Measurements from ENCODE around the gene GLIS1. TPM values are rescaled to one million over a fixed set of nuclear protein-coding genes. Genes with fewer than 3 reads are reported as not detected.

The GLIS1 gene
- total and polyA plus RNA-seq, 2 experiments from 2014 or later: 0.26 to 0.31 TPM

- H3K9me3 Mint-ChIP-seq: no peaks in the 10 kb centered on the region
- peaks cover 7% of the 10 kb centered on the region for H3K27me3 Mint-ChIP-seq (ENCODE audit: insufficient read depth, low read depth, poor library complexity)
- H3K36me3 Mint-ChIP-seq (ENCODE audit: low read depth): no peaks in the 10 kb centered on the region
- H3K9me2 ChIP-seq (ENCODE audit: insufficient read depth): no peaks in the 10 kb centered on the region
- H3K4me1 ChIP-seq (ENCODE audit: insufficient read depth): peaks cover 7% of the 10 kb centered on the region; the same call in 1 of the 2 replicates
- H3F3A ChIP-seq (replicated peaks; ENCODE audit: low read depth): no peaks in the 10 kb centered on the region
- no peaks in the 10 kb centered on the region for H3K27me3 ChIP-seq (ENCODE audit: insufficient read depth)
- no peak for ATAC-seq
- H3K4me2 ChIP-seq: no peak overlapping the region
- no peaks in the 10 kb centered on the region for H3K36me3 ChIP-seq (ENCODE audit: insufficient read depth)
- no peak overlapping the region for H3K27ac ChIP-seq (ENCODE audit: low read depth)
- H3K79me2 ChIP-seq (replicated peaks; ENCODE audit: insufficient read depth): no peaks in the 10 kb centered on the region
- no peak overlapping the region for H3K27ac Mint-ChIP-seq
- no peak overlapping the region for H3K4me3 ChIP-seq
- no peak overlapping the region for H3K4me3 Mint-ChIP-seq
- peaks cover 26% of the 10 kb centered on the region; the same call in 2 of the 3 replicates for H3K4me1 Mint-ChIP-seq
- TF ChIP-seq ZNF114 (CRISPR knock-in tag; IDR thresholded peaks at IDR 0.05) (no peak), POLR2AphosphoS5 (IDR thresholded peaks at IDR 0.05; ENCODE audit: low read depth) (no peak), NANOG (IDR thresholded peaks at IDR 0.05; ENCODE audit: borderline replicate concordance) (no peak), EZH2 (IDR thresholded peaks at IDR 0.05; ENCODE audit: low read depth, unreplicated experiment) (no peak), CREB1 (CRISPR knock-in tag; IDR thresholded peaks at IDR 0.05; ENCODE audit: low read depth) (no peak), JUNB (IDR thresholded peaks at IDR 0.05; ENCODE audit: unreplicated experiment) (no peak)
- no peak overlapping the region for H2AFZ ChIP-seq
- no peaks in the 10 kb centered on the region for H4K20me1 ChIP-seq (replicated peaks; ENCODE audit: insufficient read depth)
- no peak for DNase-seq (ENCODE audit: low spot score)
Measured at GRCh38 chr1:53588053-53588779, 150.7 kb downstream of the GLIS1 start.

- H3K4me3 Mint-ChIP-seq: no peak overlapping the region
- H3K4me2 ChIP-seq: no peak overlapping the region
- no peak overlapping the region for H3K27ac ChIP-seq (ENCODE audit: low read depth)
- H3K9me3 Mint-ChIP-seq: no peaks in the 10 kb centered on the region
- peaks cover 22% of the 10 kb centered on the region; the same call in 2 of the 3 replicates for H3K4me1 Mint-ChIP-seq
- DNase-seq (ENCODE audit: low spot score): no peak
- H3K4me3 ChIP-seq: no peak overlapping the region
- H3K79me2 ChIP-seq (replicated peaks; ENCODE audit: insufficient read depth): no peaks in the 10 kb centered on the region
- H3K27ac Mint-ChIP-seq: no peak overlapping the region
- no peak for ATAC-seq
- no peaks in the 10 kb centered on the region for H3K9me2 ChIP-seq (ENCODE audit: insufficient read depth)
- no peaks in the 10 kb centered on the region for H3K36me3 Mint-ChIP-seq (ENCODE audit: low read depth)
- no peaks in the 10 kb centered on the region for H3K36me3 ChIP-seq (ENCODE audit: insufficient read depth)
- H4K20me1 ChIP-seq (replicated peaks; ENCODE audit: insufficient read depth): no peaks in the 10 kb centered on the region
- no peaks in the 10 kb centered on the region for H3K27me3 ChIP-seq (ENCODE audit: insufficient read depth)
- no peaks in the 10 kb centered on the region for H3F3A ChIP-seq (replicated peaks; ENCODE audit: low read depth)
- peaks cover 7% of the 10 kb centered on the region for H3K27me3 Mint-ChIP-seq (ENCODE audit: insufficient read depth, low read depth, poor library complexity)
- no peak overlapping the region for H2AFZ ChIP-seq
- peaks cover 7% of the 10 kb centered on the region; the same call in 1 of the 2 replicates for H3K4me1 ChIP-seq (ENCODE audit: insufficient read depth)
- TF ChIP-seq, protein P1, sequence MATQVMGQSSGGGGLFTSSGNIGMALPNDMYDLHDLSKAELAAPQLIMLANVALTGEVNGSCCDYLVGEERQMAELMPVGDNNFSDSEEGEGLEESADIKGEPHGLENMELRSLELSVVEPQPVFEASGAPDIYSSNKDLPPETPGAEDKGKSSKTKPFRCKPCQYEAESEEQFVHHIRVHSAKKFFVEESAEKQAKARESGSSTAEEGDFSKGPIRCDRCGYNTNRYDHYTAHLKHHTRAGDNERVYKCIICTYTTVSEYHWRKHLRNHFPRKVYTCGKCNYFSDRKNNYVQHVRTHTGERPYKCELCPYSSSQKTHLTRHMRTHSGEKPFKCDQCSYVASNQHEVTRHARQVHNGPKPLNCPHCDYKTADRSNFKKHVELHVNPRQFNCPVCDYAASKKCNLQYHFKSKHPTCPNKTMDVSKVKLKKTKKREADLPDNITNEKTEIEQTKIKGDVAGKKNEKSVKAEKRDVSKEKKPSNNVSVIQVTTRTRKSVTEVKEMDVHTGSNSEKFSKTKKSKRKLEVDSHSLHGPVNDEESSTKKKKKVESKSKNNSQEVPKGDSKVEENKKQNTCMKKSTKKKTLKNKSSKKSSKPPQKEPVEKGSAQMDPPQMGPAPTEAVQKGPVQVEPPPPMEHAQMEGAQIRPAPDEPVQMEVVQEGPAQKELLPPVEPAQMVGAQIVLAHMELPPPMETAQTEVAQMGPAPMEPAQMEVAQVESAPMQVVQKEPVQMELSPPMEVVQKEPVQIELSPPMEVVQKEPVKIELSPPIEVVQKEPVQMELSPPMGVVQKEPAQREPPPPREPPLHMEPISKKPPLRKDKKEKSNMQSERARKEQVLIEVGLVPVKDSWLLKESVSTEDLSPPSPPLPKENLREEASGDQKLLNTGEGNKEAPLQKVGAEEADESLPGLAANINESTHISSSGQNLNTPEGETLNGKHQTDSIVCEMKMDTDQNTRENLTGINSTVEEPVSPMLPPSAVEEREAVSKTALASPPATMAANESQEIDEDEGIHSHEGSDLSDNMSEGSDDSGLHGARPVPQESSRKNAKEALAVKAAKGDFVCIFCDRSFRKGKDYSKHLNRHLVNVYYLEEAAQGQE (IDR thresholded peaks at IDR 0.05; ENCODE audit: unreplicated experiment): no peak
- TF ChIP-seq JUNB (IDR thresholded peaks at IDR 0.05; ENCODE audit: unreplicated experiment) (no peak), EZH2 (IDR thresholded peaks at IDR 0.05; ENCODE audit: low read depth, unreplicated experiment) (no peak), ZNF331 (CRISPR knock-in tag; IDR thresholded peaks at IDR 0.05; ENCODE audit: low read depth) (no peak), CTCF (conservative IDR thresholded peaks at IDR 0.05; ENCODE audit: low read depth in 2 of 2) (no peak), STAT1 (IDR thresholded peaks at IDR 0.05; ENCODE audit: unreplicated experiment) (no peak), CREB1 (CRISPR knock-in tag; IDR thresholded peaks at IDR 0.05; ENCODE audit: low read depth) (no peak), ZNF114 (CRISPR knock-in tag; IDR thresholded peaks at IDR 0.05) (no peak), POLR2AphosphoS5 (IDR thresholded peaks at IDR 0.05; ENCODE audit: low read depth) (no peak), NANOG (IDR thresholded peaks at IDR 0.05; ENCODE audit: borderline replicate concordance) (no peak)
- TF ChIP-seq, protein P2, sequence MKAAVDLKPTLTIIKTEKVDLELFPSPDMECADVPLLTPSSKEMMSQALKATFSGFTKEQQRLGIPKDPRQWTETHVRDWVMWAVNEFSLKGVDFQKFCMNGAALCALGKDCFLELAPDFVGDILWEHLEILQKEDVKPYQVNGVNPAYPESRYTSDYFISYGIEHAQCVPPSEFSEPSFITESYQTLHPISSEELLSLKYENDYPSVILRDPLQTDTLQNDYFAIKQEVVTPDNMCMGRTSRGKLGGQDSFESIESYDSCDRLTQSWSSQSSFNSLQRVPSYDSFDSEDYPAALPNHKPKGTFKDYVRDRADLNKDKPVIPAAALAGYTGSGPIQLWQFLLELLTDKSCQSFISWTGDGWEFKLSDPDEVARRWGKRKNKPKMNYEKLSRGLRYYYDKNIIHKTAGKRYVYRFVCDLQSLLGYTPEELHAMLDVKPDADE (IDR thresholded peaks at IDR 0.05): no peak
Measured at GRCh38 chr1:53587252-53587988, 151.5 kb downstream of the GLIS1 start.

Measured in GM23338 (cell line).